Peyer's patch (tissue), 4 donors: ENCODE results near the gene RXFP4.

Source experiments
- CTCF ChIP-seq, 6 experiments: fragments of 450-650 bp in 4 of 6; fragments of 200-600 bp in 2 of 6; sonication (generic) in 1 of 6; IDR thresholded peaks; one replicate each; pipeline ENCODE4 v1.5.1; 2017 to 2019; ENCODE audit warnings: antibody characterized with exemption in 6 of 6, mild to moderate bottlenecking in 3 of 6, moderate library complexity in 1 of 6
- POLR2A ChIP-seq, 2 donors: fragments of 450-650 bp; IDR thresholded peaks; one replicate each; pipeline ENCODE4 v1.5.1; 2017; ENCODE audit warnings: antibody characterized with exemption in 2 of 2, mild to moderate bottlenecking in 2 of 2, moderate library complexity in 2 of 2

GRCh38 chr1:155978973-155979429 lies 37.6 kb downstream of the RXFP4 start:
- TF ChIP-seq CTCF (IDR thresholded peaks at IDR 0.05): no peak
- peak in 1 of 2 donors; percentile 12 for TF ChIP-seq POLR2A (IDR thresholded peaks at IDR 0.05)
